Measurements from ENCODE around the gene PDCD5. TPM values are rescaled to one million over a fixed set of nuclear protein-coding genes. Genes with fewer than 3 reads are reported as not detected.

The PDCD5 gene
- total and polyA plus RNA-seq, 2 donors (not counting 3 experiments of a cell fraction or from before 2014, with no cell fraction given) = 51.7 to 154 TPM

DNA sequence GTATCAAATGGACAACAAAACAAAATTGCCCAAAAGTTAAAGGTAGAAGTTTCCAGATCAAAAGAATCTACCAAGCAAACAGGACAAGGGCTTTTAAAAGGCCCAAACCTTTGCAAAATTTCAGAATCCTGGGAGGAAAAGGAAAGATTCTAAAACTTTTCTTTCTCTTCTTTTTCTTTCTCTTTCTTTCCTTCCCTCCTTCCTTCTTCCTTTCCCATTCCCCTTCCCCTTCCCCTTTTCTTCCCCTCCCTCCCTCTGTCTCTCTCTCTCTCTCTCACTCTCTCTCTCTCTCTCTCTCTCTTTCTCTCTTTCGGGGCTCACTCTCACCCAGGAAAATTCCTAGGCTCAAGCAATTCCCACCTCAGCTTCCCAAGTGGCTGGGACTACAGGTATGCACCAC, 4.2 kb upstream of the PDCD5 start:
- CTCF ChIA-PET = no interaction called here
- dilution Hi-C loops (cut with MboI; ENCODE audit: extremely low pct_ligation_motif_present, low sequenced_read_pairs) (no loop called here), intact Hi-C loops (cut with micrococcal nuclease) (loop anchor here (10.0 kb wide), 2 partner anchors 112 to 1232 kb away; partner anchors contain the start of gene TSHZ3)
- H3K27me3 ChIP-seq (ENCODE audit: control insufficient read depth in 2 of 2, insufficient read depth in 2 of 2, low read length in 2 of 2) = peaks cover 0 to 2% of the 10 kb centered on the region in 2 experiments
- peaks cover 5% of the 10 kb centered on the region for H3K79me2 ChIP-seq (ENCODE audit: control insufficient read depth, insufficient read depth, low read length)
- POLR2A ChIA-PET = no interaction called here
- H4K20me1 ChIP-seq (replicated peaks; ENCODE audit: control insufficient read depth, extremely low read depth, insufficient read depth, low read length) = no peaks in the 10 kb centered on the region
- no peak for DNase-seq (ENCODE audit: low read depth, low spot score)
- no TSS peak for BruUV-seq (replicated peaks)
- H3K9me3 ChIP-seq (replicated peaks; ENCODE audit: control insufficient read depth, insufficient read depth, low read length) = no peaks in the 10 kb centered on the region
- no peak for FAIRE-seq
- H2AFZ ChIP-seq (ENCODE audit: low read depth, low read length) = no peak overlapping the region
- H3K9me1 ChIP-seq (replicated peaks; ENCODE audit: control insufficient read depth, extremely low read depth, insufficient read depth, low read length) = no peaks in the 10 kb centered on the region
- no peaks in the 10 kb centered on the region for H3K36me3 ChIP-seq (ENCODE audit: control insufficient read depth in 2 of 2, extremely low read depth in 1 of 2, insufficient read depth in 2 of 2, low read length in 2 of 2)
- TF ChIP-seq MYC (IDR thresholded peaks at IDR 0.05; ENCODE audit: low read depth, low read length) = no peak
- TF ChIP-seq MAX (IDR thresholded peaks at IDR 0.05; ENCODE audit: insufficient read depth, insufficient read length) = no peak
- TF ChIP-seq POLR2A (IDR thresholded peaks at IDR 0.05; ENCODE audit: low read depth, low read length) = no peak
- no peak for TF ChIP-seq GATA2 (IDR thresholded peaks at IDR 0.05; ENCODE audit: insufficient read depth, insufficient read length, low read depth, low read length)
- no peak for TF ChIP-seq EZH2 (IDR thresholded peaks at IDR 0.05; ENCODE audit: borderline replicate concordance, low read depth, low read length, severe bottlenecking)
- no peak for TF ChIP-seq CTCF (IDR thresholded peaks at IDR 0.05; ENCODE audit: extremely low read depth in 1 of 2, insufficient read depth in 1 of 2, low read depth in 1 of 2, low read length in 2 of 2)
- TF ChIP-seq JUN (IDR thresholded peaks at IDR 0.05; ENCODE audit: borderline replicate concordance, insufficient read depth, insufficient read length, low read depth) = no peak
- no peak for TF ChIP-seq FOS (IDR thresholded peaks at IDR 0.05; ENCODE audit: borderline replicate concordance, insufficient read depth, low read length)
- no peak for TF ChIP-seq POLR2AphosphoS5 (IDR thresholded peaks at IDR 0.05; ENCODE audit: insufficient read depth, low read depth, low read length)
- no peak overlapping the region for H3K9ac ChIP-seq (replicated peaks; ENCODE audit: extremely low read depth, insufficient read depth, low read length)
- no peak overlapping the region for H3K4me2 ChIP-seq (ENCODE audit: insufficient read depth, low read length)
- no peak overlapping the region for H3K4me3 ChIP-seq (replicated peaks in 1 of 3; ENCODE audit: insufficient read depth in 1 of 3, low read depth in 1 of 3, low read length in 3 of 3)
- no peak overlapping the region for H3K27ac ChIP-seq (ENCODE audit: insufficient read depth, low read depth, low read length)
- H3K4me1 ChIP-seq (ENCODE audit: control insufficient read depth, extremely low read depth, insufficient read depth, low read length) = peaks cover 2% of the 10 kb centered on the region
